WTC11 (cell line): Measurements from ENCODE around the gene CTIF. TPM values are rescaled to one million over a fixed set of nuclear protein-coding genes. Genes with fewer than 3 reads are reported as not detected.

Source experiments
- ATAC-seq: fragments of 200-7000 bp; cut with Tn5 transposase; 2 replicates; pipeline ENCODE4 v1.10.0; 2021; ENCODE audit warnings: mild to moderate bottlenecking, moderate library complexity
- CTCF ChIA-PET: fragments of 300-600 bp; sonication (Branson Sonifier 250); formaldehyde crosslinking; loops from one replicate; lab custom pipeline; 2021; ENCODE audit warnings: antibody characterized with exemption; lab: Charles Lee
- POLR2A ChIA-PET: fragments of 350-600 bp; sonication (Branson Sonifier 250); formaldehyde crosslinking; loops from one replicate; lab custom pipeline; 2021; ENCODE audit warnings: antibody characterized with exemption; lab: Charles Lee
- DNase-seq: peaks from one replicate; pipeline ENCODE4 v3.0.0; 2021; ENCODE audit warnings: low spot score
- H3K27ac Mint-ChIP-seq: 2 replicates; pipeline ENCODE4 v1.8.0; 2021; ENCODE audit warnings: mixed read lengths
- H3K27me3 Mint-ChIP-seq: 2 replicates; pipeline ENCODE4 v1.8.0; 2021; ENCODE audit warnings: low read depth, mild to moderate bottlenecking, moderate library complexity, mixed read lengths
- H3K36me3 Mint-ChIP-seq: 2 replicates; pipeline ENCODE4 v1.8.0; 2021; ENCODE audit warnings: mixed read lengths
- H3K4me1 Mint-ChIP-seq: 2 replicates; pipeline ENCODE4 v1.8.0; 2022; ENCODE audit warnings: mixed read lengths
- H3K4me3 Mint-ChIP-seq: 2 replicates; pipeline ENCODE4 v1.8.0; 2021; ENCODE audit warnings: mild to moderate bottlenecking, moderate library complexity, mixed read lengths
- H3K9me3 Mint-ChIP-seq: 2 replicates; pipeline ENCODE4 v1.8.0; 2021; ENCODE audit warnings: mixed read lengths
- CREB1 ChIP-seq: sonication (generic); formaldehyde crosslinking; IDR thresholded peaks from 2 replicates; pipeline ENCODE4 v1.8.0; 2023; ENCODE audit warnings: mild to moderate bottlenecking, missing genetic modification reagents
- FOXP1 ChIP-seq: sonication (generic); formaldehyde crosslinking; IDR thresholded peaks from 2 replicates; pipeline ENCODE4 v1.8.0; 2022; ENCODE audit warnings: missing genetic modification reagents, mild to moderate bottlenecking, moderate library complexity, borderline replicate concordance
- GABPB1 ChIP-seq: sonication (generic); formaldehyde crosslinking; IDR thresholded peaks from 2 replicates; pipeline ENCODE4 v1.8.1; 2023; ENCODE audit warnings: mild to moderate bottlenecking, missing genetic modification reagents
- NR3C1 ChIP-seq: sonication (generic); formaldehyde crosslinking; conservative IDR thresholded peaks from 2 replicates; pipeline ENCODE4 v1.8.1; 2023; ENCODE audit warnings: low read depth, mild to moderate bottlenecking, missing genetic modification reagents
- OVOL2 ChIP-seq: fragments of 250-450 bp; sonication (Bioruptor Pico); IDR thresholded peaks from 2 replicates; pipeline ENCODE4 v1.9.0; 2021; ENCODE audit warnings: mild to moderate bottlenecking, borderline replicate concordance
- TCF7 ChIP-seq: sonication (generic); formaldehyde crosslinking; IDR thresholded peaks from 2 replicates; pipeline ENCODE4 v1.8.0; 2022; ENCODE audit warnings: mild to moderate bottlenecking, low read depth, missing genetic modification reagents, moderate library complexity
- TEAD1 ChIP-seq: sonication (generic); formaldehyde crosslinking; IDR thresholded peaks from 2 replicates; pipeline ENCODE4 v1.8.0; 2022; ENCODE audit warnings: mild to moderate bottlenecking, missing genetic modification reagents
- ZBTB21 ChIP-seq: sonication (generic); formaldehyde crosslinking; IDR thresholded peaks from 2 replicates; pipeline ENCODE4 v1.8.1; 2023; ENCODE audit warnings: mild to moderate bottlenecking, missing genetic modification reagents, borderline replicate concordance
- ZNF138 ChIP-seq: sonication (generic); formaldehyde crosslinking; conservative IDR thresholded peaks from 2 replicates; pipeline ENCODE4 v1.8.1; 2022; ENCODE audit warnings: mild to moderate bottlenecking, moderate library complexity, missing genetic modification reagents
- ZNF263 ChIP-seq: sonication (generic); formaldehyde crosslinking; IDR thresholded peaks from 2 replicates; pipeline ENCODE4 v1.8.1; 2022; ENCODE audit warnings: low read depth, mild to moderate bottlenecking, moderate library complexity, missing genetic modification reagents
- total RNA-seq: library from RNA; stranded (reverse); gene quantifications from 3 replicates; pipeline ENCODE4 v1.2.3, GENCODE V29; 2021
- TF ChIP-seq, protein P1 (sequence below): sonication (generic); formaldehyde crosslinking; IDR thresholded peaks from 2 replicates; pipeline ENCODE4 v1.8.1; 2022; ENCODE audit warnings: mild to moderate bottlenecking, missing genetic modification reagents, moderate library complexity, borderline replicate concordance
- TF ChIP-seq, protein P2 (sequence below): sonication (generic); formaldehyde crosslinking; IDR thresholded peaks from 2 replicates; pipeline ENCODE4 v1.8.1; 2022; ENCODE audit warnings: low read depth, missing genetic modification reagents, borderline replicate concordance
- TF ChIP-seq, protein P3 (sequence below): fragments of 250-450 bp; sonication (Bioruptor Pico); conservative IDR thresholded peaks from 2 replicates; pipeline ENCODE4 v1.9.0; 2021; ENCODE audit warnings: mild to moderate bottlenecking
- TF ChIP-seq, protein P4 (sequence below): fragments of 250-450 bp; sonication (Bioruptor Pico); IDR thresholded peaks from 2 replicates; pipeline ENCODE4 v1.9.0; 2021; ENCODE audit warnings: mild to moderate bottlenecking, borderline replicate concordance
- TF ChIP-seq, protein P5 (sequence below): sonication (generic); formaldehyde crosslinking; IDR thresholded peaks from 2 replicates; pipeline ENCODE4 v1.8.0; 2022; ENCODE audit warnings: missing genetic modification reagents

Gene CTIF
- total RNA-seq, 1 experiment from 2014 or later: 28.5 TPM

DNA sequence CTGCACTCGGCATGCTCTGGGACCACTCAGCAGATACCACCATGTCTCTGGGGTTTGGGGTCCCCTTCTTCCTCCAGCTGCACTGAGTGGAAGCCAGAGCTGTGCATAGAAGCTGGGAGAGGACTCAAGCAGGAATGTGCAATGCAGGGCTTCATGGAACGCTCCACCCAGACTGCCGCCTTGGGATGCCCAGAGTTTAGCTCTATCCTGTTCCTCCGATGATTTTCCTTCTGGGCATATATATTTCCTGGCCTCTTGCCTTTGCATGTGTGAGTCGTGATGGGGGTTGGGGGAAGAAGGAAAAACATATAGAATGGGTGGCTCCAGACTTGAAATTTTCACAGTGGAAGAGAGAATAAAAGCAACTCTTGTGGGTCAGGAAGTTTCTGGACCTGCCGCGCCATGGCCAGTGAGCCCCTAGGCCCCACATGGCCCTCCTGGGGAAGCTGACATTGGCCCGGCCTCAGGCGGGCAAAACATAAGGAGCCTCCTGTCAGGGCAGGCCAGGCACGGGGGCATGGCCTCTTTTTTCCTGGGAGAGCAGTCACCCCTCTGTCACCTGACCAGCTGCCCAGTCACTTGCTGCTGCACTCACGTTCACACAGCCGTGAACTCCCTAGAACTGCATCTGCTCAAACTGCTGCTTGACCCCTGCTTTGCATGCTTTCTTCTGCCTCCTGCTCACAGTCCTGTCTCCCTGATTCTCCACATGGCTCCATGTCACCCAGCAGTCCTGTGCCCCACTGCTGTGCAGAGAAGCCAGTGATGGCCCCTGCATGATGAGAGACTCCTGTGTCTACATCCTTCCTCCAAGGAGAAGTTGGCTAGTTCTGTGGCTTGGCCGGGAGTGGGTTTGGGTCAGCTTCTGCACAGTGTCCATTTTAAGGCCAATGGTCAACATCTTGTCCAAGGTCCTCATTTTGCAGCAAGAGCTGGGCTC lies 197.8 kb downstream of the CTIF start (continued):
- TF ChIP-seq, protein P1, sequence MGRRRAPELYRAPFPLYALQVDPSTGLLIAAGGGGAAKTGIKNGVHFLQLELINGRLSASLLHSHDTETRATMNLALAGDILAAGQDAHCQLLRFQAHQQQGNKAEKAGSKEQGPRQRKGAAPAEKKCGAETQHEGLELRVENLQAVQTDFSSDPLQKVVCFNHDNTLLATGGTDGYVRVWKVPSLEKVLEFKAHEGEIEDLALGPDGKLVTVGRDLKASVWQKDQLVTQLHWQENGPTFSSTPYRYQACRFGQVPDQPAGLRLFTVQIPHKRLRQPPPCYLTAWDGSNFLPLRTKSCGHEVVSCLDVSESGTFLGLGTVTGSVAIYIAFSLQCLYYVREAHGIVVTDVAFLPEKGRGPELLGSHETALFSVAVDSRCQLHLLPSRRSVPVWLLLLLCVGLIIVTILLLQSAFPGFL (CRISPR knock-in tag): no peak
- TF ChIP-seq ZBTB21 (CRISPR knock-in tag): no peak
- TF ChIP-seq ZNF138 (CRISPR knock-in tag): no peak

DNA sequence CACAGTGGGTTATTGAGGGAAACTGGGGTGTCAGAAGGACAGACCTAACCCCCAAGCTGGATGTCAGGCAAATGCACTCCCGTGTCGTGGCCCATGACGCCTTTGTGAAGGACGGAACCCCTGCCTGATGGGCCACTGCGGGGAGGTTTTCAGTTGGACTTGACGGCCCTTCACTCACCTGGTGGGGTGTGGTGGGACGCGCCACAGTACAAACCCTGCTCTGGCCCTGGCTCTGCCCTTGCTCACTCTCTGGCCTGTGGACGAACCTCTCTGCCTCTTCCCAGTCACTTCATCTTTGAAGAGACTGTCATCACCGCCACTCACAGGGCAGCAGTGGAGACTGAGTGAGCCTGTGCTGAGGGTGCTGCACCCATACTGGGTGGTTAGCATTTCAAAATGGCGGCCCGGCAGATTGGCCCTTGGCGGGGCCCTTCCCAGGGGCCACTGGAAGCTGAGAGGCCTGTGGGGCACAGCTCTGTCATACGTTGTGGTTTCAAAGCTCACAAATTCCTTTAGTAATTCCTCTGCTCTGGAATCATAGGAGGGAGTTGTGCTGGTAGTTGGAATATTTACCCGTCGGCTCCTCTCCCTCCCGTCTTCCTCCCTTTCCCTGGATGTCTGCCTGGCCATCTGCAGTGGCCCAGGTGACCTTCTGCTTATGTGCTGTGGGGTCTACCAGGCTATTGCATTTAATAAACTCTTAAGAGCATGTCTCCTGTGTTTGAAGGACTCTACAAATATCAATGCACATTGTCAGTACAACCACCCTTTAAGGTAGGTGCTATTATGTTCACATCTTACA lies 200.6 kb downstream of the CTIF start:
- CTCF ChIA-PET: no interaction called here
- no peak overlapping the region for H3K27ac Mint-ChIP-seq
- TF ChIP-seq ZNF263 (CRISPR knock-in tag): no peak
- TF ChIP-seq OVOL2 (CRISPR knock-in tag): no peak
- TF ChIP-seq NR3C1 (CRISPR knock-in tag): no peak
- TF ChIP-seq, protein P2, sequence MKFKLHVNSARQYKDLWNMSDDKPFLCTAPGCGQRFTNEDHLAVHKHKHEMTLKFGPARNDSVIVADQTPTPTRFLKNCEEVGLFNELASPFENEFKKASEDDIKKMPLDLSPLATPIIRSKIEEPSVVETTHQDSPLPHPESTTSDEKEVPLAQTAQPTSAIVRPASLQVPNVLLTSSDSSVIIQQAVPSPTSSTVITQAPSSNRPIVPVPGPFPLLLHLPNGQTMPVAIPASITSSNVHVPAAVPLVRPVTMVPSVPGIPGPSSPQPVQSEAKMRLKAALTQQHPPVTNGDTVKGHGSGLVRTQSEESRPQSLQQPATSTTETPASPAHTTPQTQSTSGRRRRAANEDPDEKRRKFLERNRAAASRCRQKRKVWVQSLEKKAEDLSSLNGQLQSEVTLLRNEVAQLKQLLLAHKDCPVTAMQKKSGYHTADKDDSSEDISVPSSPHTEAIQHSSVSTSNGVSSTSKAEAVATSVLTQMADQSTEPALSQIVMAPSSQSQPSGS (CRISPR knock-in tag): no peak
- TF ChIP-seq, protein P3, sequence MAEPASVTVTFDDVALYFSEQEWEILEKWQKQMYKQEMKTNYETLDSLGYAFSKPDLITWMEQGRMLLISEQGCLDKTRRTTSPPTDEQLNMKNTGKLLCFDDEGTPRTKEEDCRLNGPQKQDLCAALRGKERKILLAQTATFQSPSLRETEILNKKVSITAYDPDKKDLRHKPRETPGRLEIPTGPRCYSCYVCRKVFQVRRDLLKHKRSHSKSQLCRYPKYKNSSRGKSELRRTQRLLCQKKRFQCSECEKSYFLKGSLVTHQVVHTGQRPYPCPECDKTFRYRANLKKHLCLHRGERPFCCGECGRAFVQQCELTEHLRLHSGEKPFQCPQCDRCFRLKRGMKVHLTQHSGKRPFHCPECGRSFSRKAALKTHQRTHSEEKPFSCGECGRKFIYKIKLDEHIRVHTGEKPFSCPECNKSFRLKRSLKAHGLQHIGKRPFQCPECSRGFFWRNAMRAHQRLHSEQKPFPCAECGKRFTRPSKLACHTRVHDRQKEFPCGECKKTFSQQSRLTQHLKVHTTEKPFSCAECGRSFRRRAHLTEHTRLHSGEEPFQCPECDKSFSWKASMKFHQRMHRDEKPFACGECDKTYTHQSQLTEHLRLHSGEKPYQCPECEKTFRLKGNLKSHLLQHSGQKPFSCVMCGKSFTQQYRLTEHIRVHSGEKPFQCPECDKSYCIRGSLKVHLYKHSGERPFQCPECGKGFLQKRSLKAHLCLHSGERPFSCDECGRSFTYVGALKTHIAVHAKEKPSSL (CRISPR knock-in tag): no peak
- TF ChIP-seq CREB1 (CRISPR knock-in tag): no peak
- no peak for TF ChIP-seq TCF7 (CRISPR knock-in tag)
- TF ChIP-seq ZNF138 (CRISPR knock-in tag): no peak
- no peak for TF ChIP-seq FOXP1 (CRISPR knock-in tag)
- TF ChIP-seq, protein P4, sequence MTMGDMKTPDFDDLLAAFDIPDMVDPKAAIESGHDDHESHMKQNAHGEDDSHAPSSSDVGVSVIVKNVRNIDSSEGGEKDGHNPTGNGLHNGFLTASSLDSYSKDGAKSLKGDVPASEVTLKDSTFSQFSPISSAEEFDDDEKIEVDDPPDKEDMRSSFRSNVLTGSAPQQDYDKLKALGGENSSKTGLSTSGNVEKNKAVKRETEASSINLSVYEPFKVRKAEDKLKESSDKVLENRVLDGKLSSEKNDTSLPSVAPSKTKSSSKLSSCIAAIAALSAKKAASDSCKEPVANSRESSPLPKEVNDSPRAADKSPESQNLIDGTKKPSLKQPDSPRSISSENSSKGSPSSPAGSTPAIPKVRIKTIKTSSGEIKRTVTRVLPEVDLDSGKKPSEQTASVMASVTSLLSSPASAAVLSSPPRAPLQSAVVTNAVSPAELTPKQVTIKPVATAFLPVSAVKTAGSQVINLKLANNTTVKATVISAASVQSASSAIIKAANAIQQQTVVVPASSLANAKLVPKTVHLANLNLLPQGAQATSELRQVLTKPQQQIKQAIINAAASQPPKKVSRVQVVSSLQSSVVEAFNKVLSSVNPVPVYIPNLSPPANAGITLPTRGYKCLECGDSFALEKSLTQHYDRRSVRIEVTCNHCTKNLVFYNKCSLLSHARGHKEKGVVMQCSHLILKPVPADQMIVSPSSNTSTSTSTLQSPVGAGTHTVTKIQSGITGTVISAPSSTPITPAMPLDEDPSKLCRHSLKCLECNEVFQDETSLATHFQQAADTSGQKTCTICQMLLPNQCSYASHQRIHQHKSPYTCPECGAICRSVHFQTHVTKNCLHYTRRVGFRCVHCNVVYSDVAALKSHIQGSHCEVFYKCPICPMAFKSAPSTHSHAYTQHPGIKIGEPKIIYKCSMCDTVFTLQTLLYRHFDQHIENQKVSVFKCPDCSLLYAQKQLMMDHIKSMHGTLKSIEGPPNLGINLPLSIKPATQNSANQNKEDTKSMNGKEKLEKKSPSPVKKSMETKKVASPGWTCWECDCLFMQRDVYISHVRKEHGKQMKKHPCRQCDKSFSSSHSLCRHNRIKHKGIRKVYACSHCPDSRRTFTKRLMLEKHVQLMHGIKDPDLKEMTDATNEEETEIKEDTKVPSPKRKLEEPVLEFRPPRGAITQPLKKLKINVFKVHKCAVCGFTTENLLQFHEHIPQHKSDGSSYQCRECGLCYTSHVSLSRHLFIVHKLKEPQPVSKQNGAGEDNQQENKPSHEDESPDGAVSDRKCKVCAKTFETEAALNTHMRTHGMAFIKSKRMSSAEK (CRISPR knock-in tag): no peak
- TF ChIP-seq TEAD1: no peak
- TF ChIP-seq GABPB1 (CRISPR knock-in tag): no peak
- TF ChIP-seq, protein P5, sequence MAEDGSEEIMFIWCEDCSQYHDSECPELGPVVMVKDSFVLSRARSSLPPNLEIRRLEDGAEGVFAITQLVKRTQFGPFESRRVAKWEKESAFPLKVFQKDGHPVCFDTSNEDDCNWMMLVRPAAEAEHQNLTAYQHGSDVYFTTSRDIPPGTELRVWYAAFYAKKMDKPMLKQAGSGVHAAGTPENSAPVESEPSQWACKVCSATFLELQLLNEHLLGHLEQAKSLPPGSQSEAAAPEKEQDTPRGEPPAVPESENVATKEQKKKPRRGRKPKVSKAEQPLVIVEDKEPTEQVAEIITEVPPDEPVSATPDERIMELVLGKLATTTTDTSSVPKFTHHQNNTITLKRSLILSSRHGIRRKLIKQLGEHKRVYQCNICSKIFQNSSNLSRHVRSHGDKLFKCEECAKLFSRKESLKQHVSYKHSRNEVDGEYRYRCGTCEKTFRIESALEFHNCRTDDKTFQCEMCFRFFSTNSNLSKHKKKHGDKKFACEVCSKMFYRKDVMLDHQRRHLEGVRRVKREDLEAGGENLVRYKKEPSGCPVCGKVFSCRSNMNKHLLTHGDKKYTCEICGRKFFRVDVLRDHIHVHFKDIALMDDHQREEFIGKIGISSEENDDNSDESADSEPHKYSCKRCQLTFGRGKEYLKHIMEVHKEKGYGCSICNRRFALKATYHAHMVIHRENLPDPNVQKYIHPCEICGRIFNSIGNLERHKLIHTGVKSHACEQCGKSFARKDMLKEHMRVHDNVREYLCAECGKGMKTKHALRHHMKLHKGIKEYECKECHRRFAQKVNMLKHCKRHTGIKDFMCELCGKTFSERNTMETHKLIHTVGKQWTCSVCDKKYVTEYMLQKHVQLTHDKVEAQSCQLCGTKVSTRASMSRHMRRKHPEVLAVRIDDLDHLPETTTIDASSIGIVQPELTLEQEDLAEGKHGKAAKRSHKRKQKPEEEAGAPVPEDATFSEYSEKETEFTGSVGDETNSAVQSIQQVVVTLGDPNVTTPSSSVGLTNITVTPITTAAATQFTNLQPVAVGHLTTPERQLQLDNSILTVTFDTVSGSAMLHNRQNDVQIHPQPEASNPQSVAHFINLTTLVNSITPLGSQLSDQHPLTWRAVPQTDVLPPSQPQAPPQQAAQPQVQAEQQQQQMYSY (CRISPR knock-in tag): no peak
- H3K4me3 Mint-ChIP-seq: no peak overlapping the region
- peaks cover 9% of the 10 kb centered on the region; the same call in 1 of the 2 replicates for H3K4me1 Mint-ChIP-seq
- POLR2A ChIA-PET: no interaction called here
- no peaks in the 10 kb centered on the region for H3K9me3 Mint-ChIP-seq
- no peaks in the 10 kb centered on the region for H3K36me3 Mint-ChIP-seq
- no peaks in the 10 kb centered on the region for H3K27me3 Mint-ChIP-seq
- ATAC-seq (no peak), DNase-seq (no peak)
